Activated CD4-positive, alpha-beta T cell treated with anti-CD3 and anti-CD28 coated beads for 4 hours (primary cell): ENCODE data around the gene MDFIC2.

Experiments
- DNase-seq, 2 donors: peaks; one replicate each; pipeline ENCODE4 v3.0.0-alpha.2; 2020

The MDFIC2 gene

GRCh38 chr3:70177881-70178645, 134.4 kb downstream of the MDFIC2 start:
- DNase-seq, result no peak

GRCh38 chr3:70176224-70176623, 136.2 kb downstream of the MDFIC2 start:
- DNase-seq, result no peak

- DNase-seq, result no peak
Observed at GRCh38 chr3:70156808-70157207, 155.6 kb downstream of the MDFIC2 start.

- no peak for DNase-seq
Observed at GRCh38 chr3:70150599-70150998, 161.8 kb downstream of the MDFIC2 start.

- DNase-seq, result no peak
Observed at GRCh38 chr3:70149714-70150400, 162.6 kb downstream of the MDFIC2 start.
